HG03565 (cell line): Measurements from ENCODE around the gene APRT.

Source experiments
- ATAC-seq: cut with Tn5 transposase; IDR thresholded peaks from one replicate; pipeline ENCODE4 v1.9.1; 2021; ENCODE audit warnings: mild to moderate bottlenecking, moderate library complexity; ENCODE audit not compliant: unreplicated experiment

The APRT gene

GRCh38 chr16:88760424-88761142 lies 51.1 kb downstream of the APRT start:
- no peak for ATAC-seq

DNA sequence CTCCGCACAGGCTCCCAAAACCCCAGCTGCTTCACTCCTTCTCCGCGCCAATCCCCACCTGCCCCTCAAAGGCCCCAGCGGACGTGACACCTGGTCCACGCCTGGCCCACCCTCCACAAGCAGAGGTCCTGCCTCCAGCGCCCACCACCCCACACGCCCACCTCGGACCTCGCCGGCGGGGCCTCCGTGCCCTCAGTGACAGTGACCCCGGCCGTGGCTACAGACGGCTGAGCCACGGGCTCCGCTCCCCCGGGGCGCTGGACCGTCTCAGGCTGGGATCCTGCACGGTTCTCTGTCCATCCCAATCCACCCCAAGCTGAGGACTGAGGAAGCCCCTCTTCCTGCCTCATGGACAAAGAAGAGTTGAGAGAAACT lies 51.8 kb downstream of the APRT start:
- ATAC-seq, result no peak
